Caco-2 (cell line): ENCODE measurements around the gene ZFAND6. TPM values are rescaled to one million over a fixed set of nuclear protein-coding genes. Genes with fewer than 3 reads are reported as not detected.

Experiments
- BruUV-seq: library from RNA; stranded (reverse); fragments of 400-500 nt; replicated peaks from 2 replicates; lab custom pipeline; 2021; lab: Mats Ljungman, UMichigan
- CTCF ChIA-PET: fragments of 300-600 bp; sonication (Branson Sonifier 250); formaldehyde crosslinking; loops from one replicate; lab custom pipeline; 2022; ENCODE audit warnings: antibody characterized with exemption; lab: Charles Lee
- POLR2A ChIA-PET: fragments of 300-600 bp; sonication (Branson Sonifier 250); formaldehyde crosslinking; loops from one replicate; lab custom pipeline; 2022; ENCODE audit warnings: antibody characterized with exemption; lab: Charles Lee
- DNase-seq, 2 experiments: peaks; one replicate each; pipeline versions ENCODE4 v3.0.0 to v3.0.0-alpha.2; 2020 to 2022
- H3K27me3 ChIP-seq: replicated peaks from 2 replicates; pipeline ENCODE4 v1.6.0; 2011; ENCODE audit warnings: low read length; ENCODE audit not compliant: control insufficient read depth, insufficient read depth
- H3K36me3 ChIP-seq: 2 replicates; pipeline ENCODE4 v1.5.1; 2011; ENCODE audit warnings: low read length; ENCODE audit not compliant: control insufficient read depth, insufficient read depth
- H3K4me1 ChIP-seq: fragments of 250-450 bp; sonication (Bioruptor Pico); 2 replicates; pipeline ENCODE4 v1.5.1; 2020; ENCODE audit warnings: mild to moderate bottlenecking
- H3K4me3 ChIP-seq: 2 replicates; pipeline ENCODE4 v1.5.1; 2011; ENCODE audit warnings: low read depth, mild to moderate bottlenecking, control low read depth, low read length
- H3K9me3 ChIP-seq: fragments of 250-450 bp; sonication (Bioruptor Pico); 2 replicates; pipeline ENCODE4 v1.5.1; 2020; ENCODE audit warnings: mild to moderate bottlenecking, moderate library complexity
- H3K27ac Mint-ChIP-seq: one replicate; pipeline ENCODE4 v1.8.0; 2022; ENCODE audit warnings: mixed read lengths; ENCODE audit not compliant: unreplicated experiment
- H3K27me3 Mint-ChIP-seq: one replicate; pipeline ENCODE4 v1.8.0; 2022; ENCODE audit warnings: mixed read lengths; ENCODE audit not compliant: insufficient read depth, unreplicated experiment
- H3K36me3 Mint-ChIP-seq: one replicate; pipeline ENCODE4 v1.8.0; 2022; ENCODE audit warnings: mild to moderate bottlenecking, mixed read lengths; ENCODE audit not compliant: insufficient read depth, unreplicated experiment
- H3K4me1 Mint-ChIP-seq: one replicate; pipeline ENCODE4 v1.8.0; 2022; ENCODE audit warnings: low read depth, mixed read lengths; ENCODE audit not compliant: unreplicated experiment
- H3K4me3 Mint-ChIP-seq: one replicate; pipeline ENCODE4 v1.8.0; 2022; ENCODE audit warnings: mild to moderate bottlenecking, moderate library complexity, mixed read lengths; ENCODE audit not compliant: unreplicated experiment
- H3K9me3 Mint-ChIP-seq: one replicate; pipeline ENCODE4 v1.8.0; 2022; ENCODE audit warnings: mixed read lengths; ENCODE audit not compliant: unreplicated experiment
- CTCF ChIP-seq, 2 experiments: fragments of 200-600 bp in 1 of 2; IDR thresholded peaks; 1 replicate in 1 of 2; 2 replicates in 1 of 2; pipeline versions ENCODE4 v1.5.1 to v1.8.0; 2011 to 2022; ENCODE audit warnings: antibody characterized with exemption in 1 of 2, control low read depth in 1 of 2, inconsistent platforms in 1 of 2, low read depth in 1 of 2, low read length in 1 of 2, mild to moderate bottlenecking in 1 of 2, moderate library complexity in 1 of 2; ENCODE audit not compliant: insufficient read depth in 1 of 2, severe bottlenecking in 1 of 2, unreplicated experiment in 1 of 2
- intact Hi-C: fragments of 100-400 bp; cut with micrococcal nuclease; formaldehyde crosslinking; loops from one replicate; pipeline ENCODE4 v1.10.0; 2022; ENCODE audit not compliant: unreplicated experiment
- total RNA-seq: library from RNA; stranded (reverse); gene quantifications from 2 replicates; pipeline ENCODE4 v1.2.3, GENCODE V29; 2022

The ZFAND6 gene
- total RNA-seq, 1 experiment from 2014 or later = 40.5 TPM

GRCh38 chr15:80176443-80176842 lies 117.0 kb downstream of the ZFAND6 start:
- CTCF ChIA-PET = no interaction called here

GRCh38 chr15:80177156-80177555 lies 117.7 kb downstream of the ZFAND6 start:
- Histone ChIP-seq H3K36me3 (peaks cover 2% of the 10 kb centered on the region), H3K27me3 (no peaks in the 10 kb centered on the region), H3K4me3 (no peak overlapping the region), H3K4me1 (no peaks in the 10 kb centered on the region), H3K9me3 (no peaks in the 10 kb centered on the region)
- no TSS peak for BruUV-seq
- no peak for DNase-seq
- Mint-ChIP-seq H3K4me1 (no peaks in the 10 kb centered on the region), H3K4me3 (no peak overlapping the region), H3K27me3 (no peaks in the 10 kb centered on the region), H3K27ac (no peak overlapping the region), H3K36me3 (no peaks in the 10 kb centered on the region), H3K9me3 (no peaks in the 10 kb centered on the region)
- TF ChIP-seq CTCF (IDR thresholded peaks at IDR 0.05; ENCODE audit: insufficient read depth in 1 of 2, low read depth in 1 of 2, low read length in 1 of 2, severe bottlenecking in 1 of 2, unreplicated experiment in 1 of 2) = no peak
- ChIA-PET CTCF (no interaction called here), POLR2A (no interaction called here)
- intact Hi-C loops = loop anchor here (10.0 kb wide), 1 partner anchor 182 kb away; no protein-coding TSS in a partner anchor

More at GRCh38 chr15:80176443-80176842, 117.0 kb downstream of the ZFAND6 start:
- POLR2A ChIA-PET = no interaction called here
- Mint-ChIP-seq H3K9me3 (no peaks in the 10 kb centered on the region), H3K4me3 (no peak overlapping the region), H3K27ac (no peak overlapping the region), H3K27me3 (no peaks in the 10 kb centered on the region), H3K36me3 (no peaks in the 10 kb centered on the region), H3K4me1 (no peaks in the 10 kb centered on the region)
- H3K27me3 ChIP-seq = no peaks in the 10 kb centered on the region
- DNase-seq = no peak
- peaks cover 2% of the 10 kb centered on the region for H3K36me3 ChIP-seq
- TF ChIP-seq CTCF (IDR thresholded peaks at IDR 0.05; ENCODE audit: insufficient read depth in 1 of 2, low read depth in 1 of 2, low read length in 1 of 2, severe bottlenecking in 1 of 2, unreplicated experiment in 1 of 2) = no peak
- H3K4me1 ChIP-seq = no peaks in the 10 kb centered on the region
- no peaks in the 10 kb centered on the region for H3K9me3 ChIP-seq
- intact Hi-C loops = loop anchor here (10.0 kb wide), 1 partner anchor 182 kb away; no protein-coding TSS in a partner anchor
- H3K4me3 ChIP-seq = no peak overlapping the region
- no TSS peak for BruUV-seq

- no peaks in the 10 kb centered on the region for H3K9me3 ChIP-seq
- no peaks in the 10 kb centered on the region for H3K4me1 Mint-ChIP-seq
- no peaks in the 10 kb centered on the region for H3K27me3 Mint-ChIP-seq
- intact Hi-C loops = loop anchor here (10.0 kb wide), 1 partner anchor 184 kb away; no protein-coding TSS in a partner anchor
- H3K36me3 ChIP-seq = no peaks in the 10 kb centered on the region; the same call in 1 of the 2 replicates
- H3K4me3 Mint-ChIP-seq = no peak overlapping the region
- no peak overlapping the region for H3K4me3 ChIP-seq
- no peaks in the 10 kb centered on the region for H3K9me3 Mint-ChIP-seq
- H3K36me3 Mint-ChIP-seq = no peaks in the 10 kb centered on the region
- H3K27ac Mint-ChIP-seq = no peak overlapping the region
- no peaks in the 10 kb centered on the region for H3K27me3 ChIP-seq
- H3K4me1 ChIP-seq = no peaks in the 10 kb centered on the region
- no peak for DNase-seq
- POLR2A ChIA-PET = no interaction called here
- CTCF ChIA-PET = no interaction called here
- no peak for TF ChIP-seq CTCF (IDR thresholded peaks at IDR 0.05; ENCODE audit: insufficient read depth in 1 of 2, low read depth in 1 of 2, low read length in 1 of 2, severe bottlenecking in 1 of 2, unreplicated experiment in 1 of 2)
- BruUV-seq = no TSS peak
These were observed 119.7 kb downstream of the ZFAND6 start for GRCh38 chr15:80179025-80179759.
